Ascending aorta (tissue), 2 donors: ENCODE results near the gene BPIFB6. TPM values are rescaled to one million over a fixed set of nuclear protein-coding genes. Genes with fewer than 3 reads are reported as not detected.

Experiments used
- DNase-seq, 2 donors: peaks; one replicate each; pipeline ENCODE4 v3.0.0-alpha.2; 2019; ENCODE audit warnings: low spot score in 2 of 2
- H3K27ac ChIP-seq, 2 donors: fragments of 200-600 bp; sonication (generic); one replicate each; pipeline ENCODE4 v1.5.1; 2016 to 2017; ENCODE audit warnings: mild to moderate bottlenecking in 1 of 2
- H3K27me3 ChIP-seq: fragments of 200-600 bp; sonication (generic); one replicate; pipeline ENCODE4 v1.5.1; 2017
- H3K36me3 ChIP-seq, 2 donors: fragments of 200-600 bp; sonication (generic); one replicate each; pipeline ENCODE4 v1.5.1; 2016
- H3K4me1 ChIP-seq, 2 donors: fragments of 200-600 bp; sonication (generic); one replicate each; pipeline ENCODE4 v1.5.1; 2016 to 2017; ENCODE audit warnings: mild to moderate bottlenecking in 1 of 2
- H3K4me3 ChIP-seq, 2 donors: fragments of 200-600 bp; sonication (generic); one replicate each; pipeline ENCODE4 v1.5.1; 2016 to 2017; ENCODE audit warnings: mild to moderate bottlenecking in 1 of 2
- H3K9me3 ChIP-seq, 2 donors: fragments of 200-600 bp; sonication (generic); one replicate each; pipeline ENCODE4 v1.5.1; 2016
- CTCF ChIP-seq, 3 experiments: fragments of 200-600 bp in 2 of 3; fragments of 450-650 bp in 1 of 3; sonication (generic) in 2 of 3; IDR thresholded peaks; one replicate each; pipeline ENCODE4 v1.5.1; 2016 to 2019; ENCODE audit warnings: antibody characterized with exemption in 3 of 3, mild to moderate bottlenecking in 1 of 3, moderate library complexity in 1 of 3
- intact Hi-C: fragments of 100-400 bp; cut with DNase I; formaldehyde crosslinking; loops from one replicate; pipeline ENCODE4 v1.15.1; 2023
- total RNA-seq: library from RNA; depleted of rRNA; stranded (reverse); fragments of >200 nt; gene quantifications from one replicate; pipeline ENCODE4 v1.1.0, GENCODE V29; 2016

BPIFB6 gene
- total RNA-seq, 1 donor from 2014 or later, result not detected

GRCh38 chr20:32985596-32985995, 45.9 kb upstream of the BPIFB6 start:
- no peaks in the 10 kb centered on the region for H3K27me3 ChIP-seq
- no peak overlapping the region for H3K27ac ChIP-seq
- no peaks in the 10 kb centered on the region for H3K4me1 ChIP-seq
- TF ChIP-seq CTCF (IDR thresholded peaks at IDR 0.05), result no peak
- no peaks in the 10 kb centered on the region for H3K9me3 ChIP-seq
- no peak overlapping the region for H3K4me3 ChIP-seq
- H3K36me3 ChIP-seq, result no peaks in the 10 kb centered on the region
- intact Hi-C loops, result no loop called here
- DNase-seq, result no peak

- intact Hi-C loops, result no loop called here
- no peaks in the 10 kb centered on the region for H3K27me3 ChIP-seq
- no peak for DNase-seq
These were observed 45.0 kb upstream of the BPIFB6 start for GRCh38 chr20:32986331-32986966.

GRCh38 chr20:32987044-32987825, 44.2 kb upstream of the BPIFB6 start:
- H3K36me3 ChIP-seq, result no peaks in the 10 kb centered on the region
- DNase-seq, result no peak
- no peak for TF ChIP-seq CTCF (IDR thresholded peaks at IDR 0.05)
- H3K27me3 ChIP-seq, result no peaks in the 10 kb centered on the region
- H3K9me3 ChIP-seq, result no peaks in the 10 kb centered on the region
- intact Hi-C loops, result no loop called here
- no peak overlapping the region for H3K4me3 ChIP-seq
- H3K4me1 ChIP-seq, result no peaks in the 10 kb centered on the region
- H3K27ac ChIP-seq, result no peak overlapping the region

More at GRCh38 chr20:32986331-32986966, 45.0 kb upstream of the BPIFB6 start:
- Histone ChIP-seq H3K36me3 (no peaks in the 10 kb centered on the region), H3K9me3 (no peaks in the 10 kb centered on the region), H3K4me1 (no peaks in the 10 kb centered on the region), H3K4me3 (no peak overlapping the region), H3K27ac (no peak overlapping the region)
- TF ChIP-seq CTCF (IDR thresholded peaks at IDR 0.05), result no peak

DNA sequence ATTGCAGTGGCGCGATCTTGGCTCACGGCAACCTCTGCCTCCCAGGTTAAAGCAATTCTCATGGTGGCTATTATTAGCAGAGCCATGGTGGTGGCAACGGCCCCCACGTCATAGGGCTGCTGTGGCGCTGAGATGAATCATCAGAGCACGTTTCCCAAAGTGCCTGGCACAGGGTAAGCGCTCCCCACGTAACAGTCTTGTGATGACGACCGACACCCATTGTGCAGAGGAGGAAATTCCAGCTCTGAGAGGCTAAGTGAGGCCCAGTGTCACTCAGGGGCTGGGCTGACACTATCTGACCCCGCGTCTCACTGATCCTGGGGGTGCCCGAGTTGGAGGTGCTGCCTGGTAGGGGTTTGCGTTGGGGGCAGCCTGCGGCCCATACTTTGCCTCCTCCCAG, 43.4 kb upstream of the BPIFB6 start:
- H3K27ac ChIP-seq, result no peak overlapping the region
- H3K9me3 ChIP-seq, result no peaks in the 10 kb centered on the region
- intact Hi-C loops, result no loop called here
- no peaks in the 10 kb centered on the region for H3K4me1 ChIP-seq
- H3K36me3 ChIP-seq, result no peaks in the 10 kb centered on the region
- TF ChIP-seq CTCF (IDR thresholded peaks at IDR 0.05), result no peak
- DNase-seq, result no peak
- H3K27me3 ChIP-seq, result no peaks in the 10 kb centered on the region
- H3K4me3 ChIP-seq, result no peak overlapping the region

- intact Hi-C loops, result no loop called here
- no peak overlapping the region for H3K27ac ChIP-seq
- no peaks in the 10 kb centered on the region for H3K27me3 ChIP-seq
- TF ChIP-seq CTCF (IDR thresholded peaks at IDR 0.05), result no peak
- no peak for DNase-seq
- H3K9me3 ChIP-seq, result no peaks in the 10 kb centered on the region
- H3K36me3 ChIP-seq, result no peaks in the 10 kb centered on the region
- no peaks in the 10 kb centered on the region for H3K4me1 ChIP-seq
- no peak overlapping the region for H3K4me3 ChIP-seq
These were observed 41.8 kb upstream of the BPIFB6 start for GRCh38 chr20:32989507-32990283.
